HG03159 (cell line): ENCODE data around the gene SOX5.

ENCODE experiments used
- ATAC-seq: cut with Tn5 transposase; IDR thresholded peaks from one replicate; pipeline ENCODE4 v1.9.1; 2021; ENCODE audit warnings: mild to moderate bottlenecking, moderate library complexity; ENCODE audit not compliant: unreplicated experiment

SOX5 gene

DNA sequence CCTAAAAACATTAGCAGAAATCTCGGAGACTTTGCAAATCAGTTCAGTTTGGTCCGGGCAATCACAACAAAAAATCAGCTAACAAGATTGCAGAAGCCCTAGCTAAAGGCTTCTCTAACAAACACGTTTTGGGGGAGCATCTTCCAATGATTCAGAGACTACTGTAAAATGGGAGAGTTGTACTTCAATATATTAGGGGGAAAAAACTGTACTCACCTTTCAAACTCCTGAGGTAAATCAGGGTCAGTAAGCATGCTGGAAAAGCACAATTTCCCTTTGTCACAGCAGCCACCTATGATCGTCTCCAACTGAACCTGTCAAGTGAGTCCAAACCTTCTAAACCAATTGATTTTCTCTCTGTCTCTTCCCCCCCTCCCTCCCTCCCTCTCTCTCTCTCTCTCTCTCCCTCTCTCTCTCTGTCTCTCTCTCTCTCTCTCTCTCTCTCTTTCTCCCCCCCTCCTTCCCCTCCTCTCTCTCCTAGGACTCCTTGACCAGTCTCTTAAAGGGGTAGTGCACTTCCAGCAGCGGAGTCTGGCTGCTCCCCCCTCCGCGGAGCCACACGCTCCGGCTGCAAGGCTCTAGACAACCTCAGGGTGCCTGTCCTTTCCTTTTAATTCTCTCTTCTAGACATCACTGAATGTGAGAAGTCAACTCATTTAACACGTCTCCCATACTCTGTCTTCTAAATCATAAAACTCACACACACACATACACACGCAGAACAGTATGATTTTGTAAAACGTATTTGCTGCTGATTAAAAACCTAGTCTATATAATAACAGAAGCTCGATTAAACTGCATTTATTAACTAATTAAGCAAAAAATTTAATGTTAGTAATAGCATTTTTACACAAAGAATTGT lies at the start of gene SOX5:
TSS of gene SOX5 (minus strand) at position 323 of the 862 bp plus-strand sequence. CDS start at position 254, 69 bp downstream.
- ATAC-seq: no peak

DNA sequence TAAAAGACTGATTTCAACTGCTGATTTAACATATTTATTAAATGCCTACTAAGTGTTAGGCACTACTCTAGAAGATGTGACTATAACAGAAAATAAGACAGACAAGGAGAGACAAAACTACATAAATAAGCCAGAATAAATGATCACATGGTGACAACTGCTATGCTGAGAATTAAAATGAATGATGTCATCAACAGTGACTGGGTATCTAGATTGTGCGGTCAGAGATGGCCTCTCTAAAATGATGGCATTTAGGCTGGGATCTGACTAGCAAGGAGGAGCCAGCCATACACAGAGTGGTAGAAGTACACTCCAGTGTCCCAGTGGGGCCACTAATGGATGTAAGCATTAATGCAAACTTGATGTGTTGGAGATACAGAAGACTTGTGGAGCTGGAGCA lies 37.6 kb upstream of the SOX5 start:
- no peak for ATAC-seq

DNA sequence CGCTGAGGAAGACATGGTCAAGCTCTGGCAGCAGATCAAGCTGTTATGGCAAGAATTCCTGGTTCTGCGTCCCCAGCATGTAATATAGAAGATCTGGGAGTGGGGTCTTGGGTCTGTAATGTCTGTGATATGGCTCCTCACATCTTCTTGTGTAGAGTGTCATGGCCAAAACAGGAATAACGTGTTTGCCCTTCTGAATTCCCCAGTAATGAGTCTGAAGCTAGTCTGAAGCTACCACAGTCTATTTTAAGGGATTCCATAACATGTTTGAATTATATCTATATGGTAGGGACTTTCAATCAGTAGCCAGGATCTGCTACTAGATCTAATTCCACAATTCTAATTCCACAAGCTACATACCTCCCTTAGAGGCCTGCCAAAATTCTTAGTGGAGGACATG lies 31.4 kb upstream of the SOX5 start:
- ATAC-seq: no peak

DNA sequence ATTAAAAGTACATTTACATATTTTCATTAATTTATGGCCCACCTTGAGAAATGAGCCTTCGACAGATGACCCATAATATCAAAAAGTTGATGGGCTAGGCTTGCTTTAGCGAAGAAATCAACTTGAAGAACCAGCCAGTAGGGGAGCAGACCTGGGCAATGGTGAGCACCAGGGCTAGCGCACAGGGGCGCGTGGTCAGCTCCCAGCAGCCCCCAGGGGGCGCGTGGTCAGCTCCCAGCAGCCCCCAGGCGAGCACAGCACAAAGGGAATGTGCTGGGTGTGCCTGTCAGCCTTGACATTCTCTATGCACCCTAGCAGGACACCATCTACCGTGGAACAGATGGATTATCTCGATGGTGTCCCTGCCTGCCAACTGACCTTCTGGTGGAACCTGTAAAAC lies 15.3 kb upstream of the SOX5 start:
- ATAC-seq: no peak

DNA sequence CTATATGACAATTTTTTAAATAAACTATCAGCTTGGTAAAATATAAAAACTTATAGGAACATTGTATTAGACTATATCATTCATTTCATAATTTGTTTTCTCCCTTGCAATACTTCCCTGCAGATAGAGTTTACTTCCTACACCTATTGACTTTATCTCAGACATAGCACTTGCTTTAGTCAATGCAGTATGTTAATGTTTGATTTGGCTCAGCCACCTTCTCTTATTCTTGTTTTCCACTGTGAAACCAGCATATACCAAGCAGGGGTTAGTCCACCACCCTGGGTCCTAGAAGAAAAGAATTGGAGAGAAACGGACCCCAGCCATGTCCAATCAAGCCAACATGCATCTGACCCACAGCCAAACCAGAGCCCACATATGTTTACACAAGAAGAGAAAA lies 10.4 kb upstream of the SOX5 start:
- ATAC-seq: no peak

DNA sequence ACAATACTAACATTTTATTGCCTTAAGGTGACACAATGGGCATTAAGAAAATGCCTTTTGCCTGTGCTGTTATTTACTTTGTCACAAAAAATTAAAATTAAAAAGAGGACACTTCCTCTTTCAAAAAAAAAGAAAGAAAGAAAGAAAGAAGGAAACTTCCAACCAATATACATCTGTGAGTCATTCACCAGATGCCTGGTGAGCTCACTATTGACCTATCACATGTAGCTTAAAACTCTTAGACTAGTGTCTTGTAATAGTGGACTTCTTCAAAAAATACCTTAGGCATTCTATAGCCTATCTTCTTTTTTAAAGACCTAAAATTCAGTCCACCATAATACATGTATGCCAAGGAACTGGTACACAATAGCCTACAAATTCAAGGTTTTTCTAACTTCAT lies 4.9 kb upstream of the SOX5 start:
- ATAC-seq: no peak

DNA sequence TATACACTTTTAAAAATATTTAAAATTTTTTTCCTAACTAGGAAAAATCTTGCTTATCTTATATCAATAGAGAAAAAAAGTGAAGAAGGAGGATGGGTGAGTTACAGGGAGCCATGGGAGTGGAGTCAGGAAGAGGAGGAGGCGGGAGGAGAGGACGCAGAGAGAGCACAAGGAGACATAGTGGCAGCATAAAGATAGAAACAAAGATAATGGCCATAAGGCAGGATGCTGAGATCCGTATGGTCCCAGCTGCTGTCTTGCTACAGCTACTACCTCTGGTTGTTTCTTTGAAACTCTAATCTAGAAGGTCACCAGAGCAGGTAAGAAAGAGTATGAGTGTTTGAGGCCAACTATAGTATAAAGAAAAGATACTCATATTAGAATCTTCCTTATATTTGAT lies 2.6 kb upstream of the SOX5 start:
- no peak for ATAC-seq

DNA sequence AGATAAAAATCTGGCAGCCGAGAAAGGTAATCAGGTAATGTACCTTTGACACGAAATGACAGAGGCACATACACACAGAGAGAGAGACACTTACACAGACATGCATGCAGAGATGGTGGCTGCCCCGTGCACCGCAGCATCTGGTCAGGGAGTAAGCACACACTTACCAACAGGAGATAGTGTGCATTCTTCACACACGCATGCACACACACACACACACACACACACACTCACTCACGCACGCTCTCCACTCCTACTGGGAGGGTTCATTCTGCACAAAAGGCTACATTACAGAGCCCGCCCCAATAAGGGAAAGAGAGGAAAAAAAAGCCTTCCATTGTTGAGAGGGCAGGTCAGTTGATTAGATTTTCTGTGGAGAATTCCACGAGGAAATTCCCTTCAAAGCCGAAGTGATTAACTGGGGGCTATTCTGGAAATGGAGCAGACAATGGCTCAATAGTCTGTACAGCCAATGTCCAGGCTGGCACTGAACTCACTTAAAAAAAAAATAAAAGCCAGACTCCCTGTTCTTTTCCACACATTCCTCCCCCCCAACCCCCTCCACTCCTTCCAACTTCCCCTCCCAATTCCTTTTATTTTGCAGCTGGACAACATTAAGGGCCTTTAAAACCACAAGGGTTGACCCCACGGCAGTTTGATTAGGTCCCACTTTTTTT lies 1.4 kb upstream of the SOX5 start:
- no peak for ATAC-seq

DNA sequence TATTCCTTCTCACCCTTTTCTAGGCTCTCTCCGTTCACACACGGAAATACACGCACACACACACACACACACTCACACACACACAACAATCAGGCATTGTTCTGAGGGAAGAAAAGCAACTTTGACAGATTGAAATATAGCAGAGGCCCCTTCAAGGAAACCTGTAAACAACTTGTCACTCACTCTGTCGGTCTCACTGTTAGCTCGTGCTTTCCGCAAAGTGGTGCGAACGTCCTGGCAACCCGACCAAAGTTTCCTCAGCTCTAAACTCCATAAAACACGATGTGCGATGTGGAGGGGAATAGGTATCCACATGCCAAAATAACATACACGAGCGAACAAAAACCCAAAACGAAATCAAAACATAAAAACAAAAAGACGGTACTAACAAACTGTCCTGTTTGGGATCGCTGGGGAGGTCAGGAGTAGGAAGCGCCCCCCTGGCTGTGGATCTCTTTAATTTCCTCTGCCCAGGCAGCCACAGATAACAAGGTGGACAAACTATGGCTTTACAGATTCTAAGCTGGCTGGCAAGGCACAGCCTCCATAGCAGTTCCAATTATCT lies 822 bp upstream of the SOX5 start:
- ATAC-seq: no peak

DNA sequence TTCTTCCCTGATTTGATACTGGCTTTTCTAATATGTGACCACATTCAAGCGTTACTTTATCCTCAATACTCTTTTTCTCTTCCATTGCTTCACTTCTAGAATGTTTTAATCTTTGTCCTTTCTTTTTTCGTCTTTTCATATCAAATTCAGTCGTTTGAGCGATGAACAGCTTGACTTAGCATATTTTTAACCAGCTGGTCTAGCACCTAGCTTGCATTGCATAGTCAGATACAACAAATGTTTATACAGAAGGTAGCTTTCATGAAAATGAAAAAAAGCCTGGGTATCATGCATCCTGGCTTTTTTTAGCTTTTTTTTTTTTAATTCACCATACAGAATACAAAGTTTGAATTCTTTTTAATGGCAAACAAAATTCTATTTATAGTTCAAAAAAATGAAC lies 1.2 kb downstream of the SOX5 start:
- no peak for ATAC-seq

DNA sequence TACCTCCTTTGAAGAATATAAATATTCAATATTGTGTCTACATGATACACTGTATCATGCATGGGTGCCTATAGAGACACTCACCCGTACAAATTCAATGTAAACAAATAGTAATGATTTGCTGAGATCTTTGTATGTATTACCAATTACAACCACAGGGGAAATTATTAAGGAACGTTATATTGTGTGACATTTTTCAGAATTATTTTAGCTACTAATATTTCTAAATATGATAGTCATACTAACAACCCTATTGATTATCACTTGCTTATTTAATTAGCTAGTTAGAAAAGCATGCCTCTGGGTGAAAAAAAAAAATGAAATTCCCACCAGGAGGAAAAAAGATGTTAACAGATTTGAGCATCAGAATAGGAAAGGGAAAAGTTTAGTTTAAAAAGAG lies 2.1 kb downstream of the SOX5 start:
- ATAC-seq: no peak

DNA sequence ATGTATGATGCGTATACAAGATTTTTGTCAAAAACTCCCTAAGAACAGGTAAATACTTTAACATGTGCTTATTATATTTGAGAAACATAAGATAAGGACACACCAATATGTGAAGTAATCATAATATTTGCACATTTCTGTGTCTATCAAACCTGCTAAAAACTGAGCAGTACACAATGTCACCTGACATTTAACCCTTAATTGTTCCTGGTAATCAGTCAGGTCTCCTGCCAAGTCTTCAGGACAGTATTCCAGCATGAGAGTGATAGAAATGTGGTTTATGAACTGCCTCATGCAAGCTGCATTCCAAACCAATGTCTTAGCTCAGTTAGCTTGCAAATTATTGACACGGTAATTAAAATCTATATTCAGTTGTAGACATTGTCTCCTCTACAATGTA lies 4.2 kb downstream of the SOX5 start:
- no peak for ATAC-seq

DNA sequence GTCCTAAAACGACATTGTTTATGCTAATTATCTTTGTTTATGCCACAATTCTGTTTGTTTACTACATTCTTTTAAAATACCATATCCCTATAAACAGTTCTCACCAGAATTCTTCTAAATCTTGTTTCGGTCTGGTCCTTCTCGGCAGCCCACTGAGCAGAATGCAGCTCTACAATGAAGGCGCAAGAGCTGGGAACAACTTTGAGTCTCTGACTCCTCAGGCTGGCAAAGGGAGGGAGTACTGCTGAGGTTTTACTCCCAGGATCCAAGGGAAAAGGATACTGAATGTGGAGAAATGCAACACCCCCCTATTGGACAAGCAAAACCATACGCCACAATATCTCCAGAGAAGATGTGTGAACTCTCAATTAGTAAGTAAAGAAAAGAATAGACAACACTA lies 5.4 kb downstream of the SOX5 start:
- no peak for ATAC-seq

DNA sequence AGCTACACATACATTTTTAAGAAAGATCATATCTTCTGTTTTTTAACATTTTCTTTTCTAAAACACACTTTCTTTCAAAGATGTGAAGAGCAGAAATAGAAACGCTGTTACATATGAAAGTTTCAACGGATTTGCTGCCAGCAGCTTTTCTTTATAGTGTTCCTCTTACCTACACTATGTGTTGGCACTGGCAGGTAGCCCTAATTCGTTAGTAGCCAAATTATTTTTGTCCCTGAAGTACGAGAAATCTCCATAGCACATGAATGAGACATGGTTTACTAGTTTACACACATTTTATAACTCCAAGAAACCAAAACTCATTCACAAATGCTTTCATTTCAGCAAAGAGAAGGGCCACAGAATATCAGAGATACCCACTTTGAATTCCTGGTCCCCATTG lies 6.6 kb downstream of the SOX5 start:
- ATAC-seq: no peak

DNA sequence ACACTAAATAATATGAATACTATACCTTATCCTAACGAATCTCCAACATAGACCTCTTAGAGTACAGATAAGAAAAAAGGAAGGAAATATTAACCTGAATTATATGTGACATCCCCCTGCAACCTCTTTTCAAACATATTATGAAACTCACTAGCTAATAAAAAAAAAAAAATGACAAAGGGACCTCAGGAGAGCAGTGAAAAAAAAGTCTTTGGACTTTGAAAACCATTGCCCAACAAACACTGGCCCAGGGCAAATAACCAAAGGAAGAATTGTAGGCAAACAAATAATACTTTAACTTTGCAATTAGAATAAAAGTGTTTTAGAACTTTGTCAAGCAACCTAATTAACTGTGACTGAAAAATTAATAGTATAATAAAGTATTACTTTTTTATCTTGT lies 7.7 kb downstream of the SOX5 start:
- no peak for ATAC-seq

DNA sequence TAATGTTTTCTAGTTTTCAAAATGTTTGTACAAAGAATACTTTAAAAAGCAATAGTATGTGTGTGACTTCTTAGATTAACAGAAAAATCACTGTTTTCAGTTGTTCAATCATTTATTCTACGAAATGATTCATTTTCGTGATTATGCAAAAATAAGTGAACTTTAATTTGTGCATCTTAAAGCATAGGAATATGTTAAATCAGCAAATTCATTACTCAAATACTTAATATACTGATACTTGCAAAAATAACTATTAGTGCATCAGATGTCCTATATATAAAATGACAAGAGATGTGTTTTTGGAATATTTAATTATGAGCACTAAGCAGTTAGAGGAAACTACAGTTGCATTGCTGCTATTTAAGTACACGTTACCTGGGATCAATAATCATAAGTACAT lies 11.0 kb downstream of the SOX5 start:
- ATAC-seq: no peak

DNA sequence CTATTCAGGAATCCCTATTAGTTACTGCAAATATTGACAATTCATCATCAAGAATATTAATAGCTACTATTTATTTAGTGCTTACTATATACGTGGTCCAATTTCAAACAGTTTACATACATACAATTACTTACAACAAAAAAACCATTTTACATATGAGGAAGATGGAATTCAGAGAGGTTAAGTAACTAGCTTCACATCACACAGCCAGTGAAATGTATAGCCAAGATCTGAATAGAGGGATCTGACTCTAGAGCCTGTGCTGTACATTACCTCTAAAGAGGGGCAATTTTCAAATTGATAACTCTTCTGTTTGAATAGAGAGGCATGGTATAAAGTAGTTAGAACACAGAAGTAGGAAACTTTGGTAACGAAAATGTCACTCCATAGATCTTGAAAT lies 18.3 kb downstream of the SOX5 start:
- no peak for ATAC-seq

DNA sequence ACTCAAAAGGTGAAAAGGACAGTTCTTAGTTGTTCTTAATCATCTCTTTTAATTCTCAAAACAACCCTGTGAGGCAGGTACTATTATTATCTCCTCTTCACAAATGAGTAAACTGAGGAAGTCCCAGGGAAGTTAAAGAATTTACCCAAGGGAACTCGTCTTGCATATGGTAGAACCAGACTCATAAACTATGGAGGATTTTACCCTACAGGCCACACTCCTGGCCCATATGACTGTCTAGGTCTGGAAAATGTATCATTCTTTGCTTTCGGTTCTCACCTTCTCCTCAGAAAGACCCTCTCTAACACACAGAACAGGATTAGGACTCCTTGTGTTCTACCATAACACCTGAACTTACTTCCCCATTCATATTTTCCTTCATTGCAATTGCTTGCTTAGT lies 18.9 kb downstream of the SOX5 start:
- no peak for ATAC-seq

DNA sequence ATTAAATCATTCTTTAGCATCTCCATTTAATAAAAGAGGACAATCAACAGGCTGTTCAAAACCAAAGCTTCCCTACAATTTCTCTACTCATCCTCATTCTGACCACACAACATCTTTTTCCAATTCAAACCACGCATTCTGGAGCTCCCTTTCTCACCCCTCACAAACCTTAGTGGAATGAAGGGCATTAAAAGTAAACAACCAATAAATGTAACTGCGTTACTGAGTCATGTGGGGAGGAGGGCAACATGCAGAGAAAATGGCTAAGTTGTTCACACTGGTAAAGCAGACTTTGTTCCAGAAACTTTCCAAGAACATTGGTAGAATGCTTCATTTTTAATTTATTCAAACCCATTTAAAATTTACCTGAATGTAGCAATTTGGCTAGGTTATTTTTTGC lies 19.6 kb downstream of the SOX5 start:
- ATAC-seq: no peak

DNA sequence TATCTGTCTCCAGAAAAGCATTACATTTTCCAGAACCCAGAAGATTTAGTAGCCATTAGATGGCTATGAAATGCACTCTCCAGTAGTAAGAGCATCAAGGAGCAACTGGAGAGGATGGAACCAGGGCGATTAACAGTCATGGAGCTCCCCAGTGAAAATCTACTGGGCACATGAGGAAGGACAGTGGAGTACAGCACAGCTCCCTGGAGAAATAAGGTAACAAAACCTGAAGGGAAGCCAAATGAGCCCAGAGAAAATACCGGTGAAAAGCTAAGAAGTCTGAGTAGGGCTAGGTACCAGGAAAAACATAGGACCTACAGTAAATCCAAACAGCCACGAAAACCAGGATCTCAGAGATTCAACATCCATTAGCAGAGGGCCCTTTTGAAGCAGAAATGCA lies 21.6 kb downstream of the SOX5 start:
- ATAC-seq: no peak

DNA sequence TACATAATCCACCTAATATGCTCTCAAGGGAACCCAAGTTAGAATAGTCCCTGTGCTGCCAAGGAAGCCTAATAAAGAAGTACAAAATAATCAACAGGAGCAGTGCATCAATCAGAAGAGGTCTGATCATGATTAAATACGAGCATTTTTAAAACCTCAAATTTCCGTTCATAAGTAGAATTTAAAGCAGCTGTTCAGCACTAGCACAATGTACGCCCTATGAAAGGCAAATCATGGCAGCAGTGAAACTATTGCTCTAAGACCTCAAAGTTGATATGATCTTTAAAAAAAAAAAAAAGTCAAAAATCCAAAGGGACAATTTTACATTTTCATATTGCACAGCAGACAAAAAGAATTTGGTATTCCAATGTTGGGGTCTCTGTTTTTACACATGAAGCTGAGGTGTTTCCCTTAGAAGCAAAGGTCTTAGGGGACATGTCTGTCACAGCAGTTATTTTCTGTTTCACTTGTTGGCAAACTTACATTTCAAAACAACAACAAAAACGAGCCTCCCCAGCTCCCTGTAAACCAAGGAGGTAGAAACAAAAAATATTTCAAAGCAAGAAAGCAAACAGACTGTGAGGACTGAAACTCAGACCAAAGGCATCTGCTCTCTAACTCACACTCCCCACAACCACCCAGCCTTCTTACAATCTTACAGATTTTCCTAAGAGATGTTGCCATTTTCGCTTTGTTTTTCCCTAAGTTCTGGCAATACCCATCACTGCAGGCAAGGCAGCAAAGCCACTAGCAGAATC lies 28.2 kb downstream of the SOX5 start:
- ATAC-seq: no peak

DNA sequence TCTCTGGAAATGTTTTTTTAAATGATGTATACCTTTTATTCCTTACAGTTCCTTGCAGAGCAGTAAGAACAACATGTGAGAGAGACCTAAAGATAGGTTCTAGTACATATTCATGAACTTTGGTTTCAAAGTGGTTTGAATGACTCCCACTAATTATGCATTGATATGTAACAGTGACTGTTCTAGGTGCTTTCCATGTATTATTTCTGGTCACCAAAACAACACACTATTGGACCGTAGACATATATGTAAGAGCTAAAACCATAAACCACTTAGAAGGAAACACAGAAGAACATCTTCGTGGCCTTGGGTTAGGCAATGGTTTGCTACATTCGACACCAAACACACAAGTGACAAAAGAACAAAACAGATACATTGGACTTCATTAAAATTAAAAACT lies 37.9 kb downstream of the SOX5 start:
- ATAC-seq: no peak
